Ramos (cell line): ENCODE results near the gene THAP12.
"Not testable (repeated sequence)": the region's sequence is repeated elsewhere in the genome, so short reads cannot be mapped to it uniquely, and the experiment has no call there.

Source experiments
- in situ Hi-C: fragments of 300-500 bp; cut with MboI; formaldehyde crosslinking; loops from one replicate; pipeline ENCODE4 v1.14.3; 2022; ENCODE audit warnings: low sequenced_read_pairs; ENCODE audit not compliant: unreplicated experiment

The THAP12 gene

GRCh38 chr11:76329084-76329648, 51.8 kb downstream of the THAP12 start:
- in situ Hi-C loops = no loop called here

GRCh38 chr11:76327756-76328388, 53.1 kb downstream of the THAP12 start:
- in situ Hi-C loops = no loop called here

GRCh38 chr11:76327202-76327601, 53.7 kb downstream of the THAP12 start:
- in situ Hi-C loops = no loop called here

GRCh38 chr11:76325185-76325584, 55.7 kb downstream of the THAP12 start:
- in situ Hi-C loops = no loop called here

GRCh38 chr11:76323804-76324203, 57.1 kb downstream of the THAP12 start:
- in situ Hi-C loops = no loop called here

- in situ Hi-C loops = not testable (repeated sequence)
Measured at GRCh38 chr11:76323375-76323774, 57.6 kb downstream of the THAP12 start.

GRCh38 chr11:76322942-76323341, 58.0 kb downstream of the THAP12 start:
- in situ Hi-C loops = no loop called here

GRCh38 chr11:76322540-76322939, 58.4 kb downstream of the THAP12 start:
- in situ Hi-C loops = no loop called here

GRCh38 chr11:76321820-76322524, 59.0 kb downstream of the THAP12 start:
- in situ Hi-C loops = no loop called here

GRCh38 chr11:76321340-76321739, 59.6 kb downstream of the THAP12 start:
- in situ Hi-C loops = no loop called here

GRCh38 chr11:76320929-76321328, 60.0 kb downstream of the THAP12 start:
- in situ Hi-C loops = no loop called here

- in situ Hi-C loops = loop anchor here (5.0 to 10.0 kb wide), 2 partner anchors 117 to 605 kb away; partner anchors contain the start of gene MOGAT2
Measured at GRCh38 chr11:76319798-76320197, 61.1 kb downstream of the THAP12 start.

GRCh38 chr11:76318744-76319384, 62.1 kb downstream of the THAP12 start:
- in situ Hi-C loops = loop anchor here (5.0 to 10.0 kb wide), 2 partner anchors 117 to 604 kb away; partner anchors contain the start of gene MOGAT2

GRCh38 chr11:76317296-76317695, 63.6 kb downstream of the THAP12 start:
- in situ Hi-C loops = loop anchor here (5.0 to 10.0 kb wide), 2 partner anchors 115 to 602 kb away; partner anchors contain the start of gene MOGAT2

GRCh38 chr11:76316726-76317125, 64.2 kb downstream of the THAP12 start:
- in situ Hi-C loops = loop anchor here (5.0 to 10.0 kb wide), 2 partner anchors 114 to 602 kb away; partner anchors contain the start of gene MOGAT2

GRCh38 chr11:76315182-76315853, 65.6 kb downstream of the THAP12 start:
- in situ Hi-C loops = loop anchor here (5.0 to 10.0 kb wide), 2 partner anchors 113 to 601 kb away; partner anchors contain the start of gene MOGAT2

- in situ Hi-C loops = loop anchor here (5.0 to 10.0 kb wide), 2 partner anchors 112 to 600 kb away; partner anchors contain the start of gene MOGAT2
Measured at GRCh38 chr11:76314741-76315090, 66.2 kb downstream of the THAP12 start.

- in situ Hi-C loops = loop anchor here (10.0 kb wide), 1 partner anchor 599 kb away; the partner anchor contains the start of gene MOGAT2
Measured at GRCh38 chr11:76313913-76314740, 66.8 kb downstream of the THAP12 start.

- in situ Hi-C loops = loop anchor here (10.0 kb wide), 1 partner anchor 598 kb away; the partner anchor contains the start of gene MOGAT2
Measured at GRCh38 chr11:76313271-76313670, 67.7 kb downstream of the THAP12 start.
